RWPE2 (cell line): Measurements from ENCODE around the gene RDH16.
"Not testable (repeated sequence)": the region's sequence is repeated elsewhere in the genome, so short reads cannot be mapped to it uniquely, and the experiment has no call there.

Experiments
- ATAC-seq: fragments of 200-7000 bp; cut with Tn5 transposase; 3 replicates; pipeline ENCODE4 v1.9.1; 2021; ENCODE audit warnings: low read depth
- DNase-seq: peaks from one replicate; pipeline ENCODE4 v3.0.0-alpha.2; 2020; ENCODE audit warnings: low spot score
- H3K27ac ChIP-seq: fragments of 450-650 bp; 2 replicates; pipeline ENCODE4 v1.5.1; 2017; ENCODE audit warnings: mild to moderate bottlenecking; ENCODE audit not compliant: poor library complexity, severe bottlenecking
- H3K27me3 ChIP-seq: fragments of 250-450 bp; sonication (Bioruptor Pico); 2 replicates; pipeline ENCODE4 v1.5.1; 2021; ENCODE audit warnings: mild to moderate bottlenecking, moderate library complexity; ENCODE audit not compliant: insufficient read depth, poor library complexity, severe bottlenecking
- H3K36me3 ChIP-seq: fragments of 250-450 bp; sonication (Bioruptor Pico); 2 replicates; pipeline ENCODE4 v1.5.1; 2020; ENCODE audit warnings: low read depth, mild to moderate bottlenecking, moderate library complexity
- H3K4me1 ChIP-seq: fragments of 250-450 bp; sonication (Bioruptor Pico); 2 replicates; pipeline ENCODE4 v1.5.1; 2021; ENCODE audit warnings: mild to moderate bottlenecking, moderate library complexity; ENCODE audit not compliant: insufficient read depth, poor library complexity, severe bottlenecking
- H3K4me3 ChIP-seq: fragments of 250-450 bp; sonication (Bioruptor Pico); 2 replicates; pipeline ENCODE4 v1.5.1; 2021; ENCODE audit warnings: mild to moderate bottlenecking, moderate library complexity; ENCODE audit not compliant: severe bottlenecking
- H3K9me3 ChIP-seq: fragments of 250-450 bp; sonication (Bioruptor Pico); 2 replicates; pipeline ENCODE4 v1.5.1; 2021; ENCODE audit warnings: mild to moderate bottlenecking, moderate library complexity; ENCODE audit not compliant: severe bottlenecking
- CTCF ChIP-seq: fragments of 450-650 bp; IDR thresholded peaks from one replicate; pipeline ENCODE4 v1.5.1; 2017; ENCODE audit warnings: mild to moderate bottlenecking, moderate library complexity; ENCODE audit not compliant: poor library complexity, severe bottlenecking

RDH16 gene

DNA sequence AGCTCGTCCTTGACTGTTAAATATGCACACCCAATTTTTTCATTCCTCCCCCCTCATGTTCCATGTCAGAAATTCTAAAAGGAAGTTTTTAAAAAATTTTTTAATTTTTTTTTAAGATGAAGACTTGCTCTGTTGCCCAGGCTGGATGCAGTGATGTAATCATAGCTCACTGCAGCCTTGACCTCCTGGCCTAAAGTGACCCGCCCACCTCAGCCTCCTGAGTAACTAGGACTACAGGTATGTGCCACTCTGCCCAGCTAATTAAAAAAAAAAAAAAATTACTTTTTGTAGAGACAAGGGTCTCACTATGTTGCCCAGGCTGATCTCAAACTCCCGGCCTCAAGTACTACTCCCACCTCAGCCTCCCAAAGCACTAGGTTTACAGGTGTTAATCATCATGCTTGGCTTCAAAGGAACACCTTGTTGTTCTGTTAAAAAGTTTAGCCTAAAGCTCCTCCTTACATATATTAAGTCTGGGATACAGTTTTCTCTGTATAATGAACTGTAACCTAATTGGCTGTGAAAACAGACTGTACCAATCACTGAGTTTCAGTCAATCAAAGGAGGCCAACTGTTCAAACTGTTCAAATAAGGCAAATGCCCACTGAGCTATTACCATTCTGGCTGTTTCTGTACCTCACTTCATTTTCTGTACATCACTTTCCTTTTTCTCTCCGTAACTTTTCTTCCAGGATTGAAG, 41.0 kb downstream of the RDH16 start:
- H3K36me3 ChIP-seq = no peaks in the 10 kb centered on the region
- ATAC-seq (no peak), DNase-seq (no peak)
- H3K27me3 ChIP-seq = no peaks in the 10 kb centered on the region
- H3K9me3 ChIP-seq = no peaks in the 10 kb centered on the region
- H3K4me1 ChIP-seq = no peaks in the 10 kb centered on the region
- H3K4me3 ChIP-seq = no peak overlapping the region
- no peak overlapping the region for H3K27ac ChIP-seq
- no peak for TF ChIP-seq CTCF

GRCh38 chr12:56914724-56915123, 42.7 kb downstream of the RDH16 start:
- Histone ChIP-seq H3K9me3 (no peaks in the 10 kb centered on the region), H3K27me3 (no peaks in the 10 kb centered on the region), H3K27ac (no peak overlapping the region), H3K4me1 (no peaks in the 10 kb centered on the region), H3K36me3 (no peaks in the 10 kb centered on the region), H3K4me3 (no peak overlapping the region)
- DNase-seq (no peak), ATAC-seq (no peak)
- no peak for TF ChIP-seq CTCF

DNA sequence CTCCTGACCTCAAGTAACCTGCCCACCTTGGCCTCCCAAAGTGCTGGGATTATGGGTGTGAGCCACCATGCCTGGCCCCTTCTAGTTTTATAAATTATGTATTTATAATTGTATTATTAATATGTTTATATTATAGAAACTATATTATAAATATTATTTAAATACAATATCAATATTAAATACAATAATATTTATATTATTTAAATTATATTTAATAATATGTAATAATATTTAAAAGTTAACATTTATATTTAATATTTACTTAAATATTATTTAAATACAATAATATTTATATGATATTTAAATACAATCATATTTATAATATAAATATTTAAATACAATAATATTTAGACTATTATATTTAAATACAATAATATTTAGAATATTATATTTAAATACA, 43.2 kb downstream of the RDH16 start:
- DNase-seq = no peak
- no peaks in the 10 kb centered on the region for H3K27me3 ChIP-seq

GRCh38 chr12:56909403-56909802, 48.0 kb downstream of the RDH16 start:
- not testable (repeated sequence) for H3K27me3 ChIP-seq, H3K4me1 ChIP-seq, H3K9me3 ChIP-seq, H3K4me3 ChIP-seq, ATAC-seq, DNase-seq, H3K36me3 ChIP-seq, H3K27ac ChIP-seq

More for the DNA sequence above, 43.2 kb downstream of the RDH16 start:
- Histone ChIP-seq H3K4me1 (no peaks in the 10 kb centered on the region), H3K36me3 (no peaks in the 10 kb centered on the region), H3K4me3 (no peak overlapping the region), H3K9me3 (peaks cover under 1% of the 10 kb centered on the region), H3K27ac (no peak overlapping the region)
- ATAC-seq = no peak
- no peak for TF ChIP-seq CTCF

- no peaks in the 10 kb centered on the region for H3K27me3 ChIP-seq
- H3K36me3 ChIP-seq = no peaks in the 10 kb centered on the region
- no peaks in the 10 kb centered on the region for H3K4me1 ChIP-seq
- DNase-seq (no peak), ATAC-seq (no peak)
- H3K4me3 ChIP-seq = no peak overlapping the region
- no peak for TF ChIP-seq CTCF
- H3K9me3 ChIP-seq = peaks cover 4% of the 10 kb centered on the region
- no peak overlapping the region for H3K27ac ChIP-seq
Observed at GRCh38 chr12:56908136-56908535, 49.3 kb downstream of the RDH16 start.
